Keratinocyte (primary cell): Measurements from ENCODE around the gene RO60. TPM values are rescaled to one million over a fixed set of nuclear protein-coding genes. Genes with fewer than 3 reads are reported as not detected.

ENCODE experiments used
- DNase-seq: peaks from one replicate; pipeline ENCODE4 v3.0.0-alpha.2; 2011; ENCODE audit warnings: low read depth, missing footprints, low spot score
- FAIRE-seq: peaks from 2 replicates; lab custom pipeline; 2011; peaks lifted over from hg19 to GRCh38; lab: Jason Lieb, UNC
- H2AFZ ChIP-seq: 2 replicates; pipeline ENCODE4 v1.6.0; 2012; ENCODE audit warnings: low read length, control low read depth, inconsistent platforms; ENCODE audit not compliant: control insufficient read depth
- H3K27ac ChIP-seq: 2 replicates; pipeline ENCODE4 v1.5.1; 2011; ENCODE audit warnings: low read length; ENCODE audit not compliant: control insufficient read depth, insufficient read depth
- H3K27me3 ChIP-seq: 3 replicates; pipeline ENCODE4 v1.6.0; 2011; ENCODE audit warnings: low read length; ENCODE audit not compliant: control insufficient read depth, insufficient read depth; ENCODE audit errors: extremely low read depth
- H3K36me3 ChIP-seq, 2 experiments: 2 replicates in 1 of 2; 3 replicates in 1 of 2; pipeline ENCODE4 v1.5.1; 2011; ENCODE audit warnings: low read length in 2 of 2, mild to moderate bottlenecking in 1 of 2; ENCODE audit not compliant: control insufficient read depth in 2 of 2, insufficient read depth in 2 of 2; ENCODE audit errors: extremely low read depth in 1 of 2
- H3K4me1 ChIP-seq: 3 replicates; pipeline ENCODE4 v1.5.1; 2011; ENCODE audit warnings: low read length; ENCODE audit not compliant: control insufficient read depth, insufficient read depth; ENCODE audit errors: extremely low read depth
- H3K4me2 ChIP-seq: 3 replicates; pipeline ENCODE4 v1.6.0; 2011; ENCODE audit warnings: low read depth, low read length; ENCODE audit not compliant: control insufficient read depth, insufficient read depth; ENCODE audit errors: extremely low read depth
- H3K4me3 ChIP-seq, 3 experiments: fragments of 200-600 bp in 1 of 3; sonication (generic) in 1 of 3; 2 replicates in 2 of 3; 3 replicates in 1 of 3; pipeline ENCODE4 v1.5.1; 2011 to 2016; ENCODE audit warnings: low read length in 3 of 3, mild to moderate bottlenecking in 3 of 3, control low read depth in 2 of 3, inconsistent platforms in 1 of 3, low read depth in 1 of 3, mixed read lengths in 1 of 3, mixed run types in 1 of 3, moderate library complexity in 1 of 3; ENCODE audit not compliant: control insufficient read depth in 2 of 3, insufficient read depth in 2 of 3; ENCODE audit errors: extremely low read depth in 1 of 3
- H3K79me2 ChIP-seq: 2 replicates; pipeline ENCODE4 v1.6.0; 2012; ENCODE audit warnings: low read length; ENCODE audit not compliant: control insufficient read depth, insufficient read depth
- H3K9ac ChIP-seq: 3 replicates; pipeline ENCODE4 v1.6.0; 2011; ENCODE audit warnings: low read length; ENCODE audit not compliant: control insufficient read depth, insufficient read depth; ENCODE audit errors: extremely low read depth
- H3K9me1 ChIP-seq: 3 replicates; pipeline ENCODE4 v1.6.0; 2011; ENCODE audit warnings: low read length; ENCODE audit not compliant: control insufficient read depth, insufficient read depth; ENCODE audit errors: extremely low read depth
- H3K9me3 ChIP-seq: 2 replicates; pipeline ENCODE4 v1.5.1; 2012; ENCODE audit warnings: low read depth, low read length; ENCODE audit not compliant: control insufficient read depth
- H4K20me1 ChIP-seq: 3 replicates; pipeline ENCODE4 v1.6.0; 2011; ENCODE audit warnings: low read length; ENCODE audit not compliant: control insufficient read depth, insufficient read depth; ENCODE audit errors: extremely low read depth
- CTCF ChIP-seq, 3 experiments: IDR thresholded peaks in 1 of 3; conservative IDR thresholded peaks in 1 of 3; optimal IDR thresholded peaks in 1 of 3; 2 replicates in 2 of 3; 3 replicates in 1 of 3; pipeline versions ENCODE3 to v1.5.1; 2011; ENCODE audit warnings: low read length in 3 of 3, mild to moderate bottlenecking in 3 of 3, moderate library complexity in 2 of 3, control low read depth in 1 of 3, inconsistent platforms in 1 of 3; ENCODE audit not compliant: insufficient read depth in 2 of 3; ENCODE audit errors: extremely low read depth in 1 of 3
- EZH2 ChIP-seq: IDR thresholded peaks from one replicate; pipeline ENCODE4 v1.6.1; 2012; ENCODE audit warnings: inconsistent platforms, mild to moderate bottlenecking, low read length, moderate library complexity
- dilution Hi-C: fragments of 300-500 bp; cut with MboI; formaldehyde crosslinking; loops from one replicate; pipeline ENCODE4 v1.7.0; 2020; ENCODE audit warnings: low sequenced_read_pairs; ENCODE audit not compliant: extremely low pct_ligation_motif_present
- polyA plus RNA-seq, 5 experiments: library from polyadenylated mRNA; depleted of rRNA in 3 of 5; stranded (reverse) in 3 of 5; stranded (forward) in 1 of 5; unstranded in 1 of 5; fragments of >200 nt; gene quantifications; 1 replicate in 1 of 5; 2 replicates in 3 of 5; 3 replicates in 1 of 5; pipeline versions ENCODE4 v1.2.1 to v1.2.3, GENCODE V29; 2011 to 2012; ENCODE audit warnings: missing spikeins in 2 of 5, low read depth in 1 of 5, low replicate concordance in 1 of 5

Gene RO60
- polyA plus RNA-seq, 1 donor (not counting 4 experiments of a cell fraction or from before 2014, with no cell fraction given), result 25.6 TPM

- no peaks in the 10 kb centered on the region for H3K27me3 ChIP-seq
- no peak for TF ChIP-seq EZH2
- TF ChIP-seq CTCF (optimal IDR thresholded peaks at IDR 0.05 in 1 of 3, IDR thresholded peaks at IDR 0.05 in 1 of 3, conservative IDR thresholded peaks at IDR 0.05 in 1 of 3; ENCODE audit: extremely low read depth in 1 of 3, insufficient read depth in 2 of 3, low read length in 3 of 3), result no peak
- H3K4me2 ChIP-seq, result no peak overlapping the region
- H3K9me3 ChIP-seq, result no peaks in the 10 kb centered on the region
- no peak overlapping the region for H3K4me3 ChIP-seq
- no peak overlapping the region for H2AFZ ChIP-seq
- no peak overlapping the region for H3K9ac ChIP-seq
- DNase-seq (no peak), FAIRE-seq (no peak)
- H3K9me1 ChIP-seq, result no peaks in the 10 kb centered on the region
- peaks cover 2 to 3% of the 10 kb centered on the region in 2 experiments for H3K36me3 ChIP-seq
- no peaks in the 10 kb centered on the region for H3K4me1 ChIP-seq
- no peaks in the 10 kb centered on the region for H4K20me1 ChIP-seq
- H3K79me2 ChIP-seq, result no peaks in the 10 kb centered on the region
- dilution Hi-C loops, result no loop called here
- no peak overlapping the region for H3K27ac ChIP-seq
Measured at GRCh38 chr1:193090865-193091264, 31.5 kb downstream of the RO60 start.

GRCh38 chr1:193094112-193094511, 34.7 kb downstream of the RO60 start:
- no peak for DNase-seq
- dilution Hi-C loops, result no loop called here

GRCh38 chr1:193102662-193103061, 43.2 kb downstream of the RO60 start:
- dilution Hi-C loops, result no loop called here
- H4K20me1 ChIP-seq, result no peaks in the 10 kb centered on the region
- no peaks in the 10 kb centered on the region for H3K9me3 ChIP-seq
- H3K9ac ChIP-seq, result no peak overlapping the region
- no peak overlapping the region for H3K4me2 ChIP-seq
- H3K4me1 ChIP-seq, result peaks cover 8% of the 10 kb centered on the region
- DNase-seq (no peak), FAIRE-seq (no peak)
- TF ChIP-seq CTCF (optimal IDR thresholded peaks at IDR 0.05 in 1 of 3, IDR thresholded peaks at IDR 0.05 in 1 of 3, conservative IDR thresholded peaks at IDR 0.05 in 1 of 3; ENCODE audit: extremely low read depth in 1 of 3, insufficient read depth in 2 of 3, low read length in 3 of 3) (no peak), EZH2 (no peak)
- peaks cover 24% of the 10 kb centered on the region for H3K79me2 ChIP-seq
- H3K27ac ChIP-seq, result no peak overlapping the region
- peaks cover 8 to 10% of the 10 kb centered on the region in 2 experiments for H3K36me3 ChIP-seq
- no peaks in the 10 kb centered on the region for H3K27me3 ChIP-seq
- H3K4me3 ChIP-seq, result no peak overlapping the region
- no peak overlapping the region for H2AFZ ChIP-seq
- H3K9me1 ChIP-seq, result no peaks in the 10 kb centered on the region

More at GRCh38 chr1:193094112-193094511, 34.7 kb downstream of the RO60 start:
- no peaks in the 10 kb centered on the region for H4K20me1 ChIP-seq
- FAIRE-seq, result no peak
- no peak for TF ChIP-seq EZH2
- H3K27me3 ChIP-seq, result no peaks in the 10 kb centered on the region
- no peak overlapping the region for H3K4me2 ChIP-seq
- no peaks in the 10 kb centered on the region for H3K9me3 ChIP-seq
- no peak overlapping the region for H3K27ac ChIP-seq
- H3K36me3 ChIP-seq, result peaks cover 2 to 8% of the 10 kb centered on the region in 2 experiments
- no peaks in the 10 kb centered on the region for H3K4me1 ChIP-seq
- H3K4me3 ChIP-seq, result no peak overlapping the region
- no peak overlapping the region for H2AFZ ChIP-seq
- no peak overlapping the region for H3K9ac ChIP-seq
- no peaks in the 10 kb centered on the region for H3K79me2 ChIP-seq
- no peaks in the 10 kb centered on the region for H3K9me1 ChIP-seq
